ENCODE results near the gene HARBI1.

GRCh38 chr11:46588131-46588530, 28.9 kb downstream of the HARBI1 start:
- TF ChIP-seq CTCF (IDR thresholded peaks at IDR 0.05; ENCODE audit: insufficient read depth, low read depth, low read length) (no peak), EZH2 (IDR thresholded peaks at IDR 0.05; ENCODE audit: insufficient read depth, low read length) (no peak)
